Measurements from ENCODE around the gene PKN1.
"Not testable (repeated sequence)": the region's sequence is repeated elsewhere in the genome, so short reads cannot be mapped to it uniquely, and the experiment has no call there.

- TF ChIP-seq, protein P1, sequence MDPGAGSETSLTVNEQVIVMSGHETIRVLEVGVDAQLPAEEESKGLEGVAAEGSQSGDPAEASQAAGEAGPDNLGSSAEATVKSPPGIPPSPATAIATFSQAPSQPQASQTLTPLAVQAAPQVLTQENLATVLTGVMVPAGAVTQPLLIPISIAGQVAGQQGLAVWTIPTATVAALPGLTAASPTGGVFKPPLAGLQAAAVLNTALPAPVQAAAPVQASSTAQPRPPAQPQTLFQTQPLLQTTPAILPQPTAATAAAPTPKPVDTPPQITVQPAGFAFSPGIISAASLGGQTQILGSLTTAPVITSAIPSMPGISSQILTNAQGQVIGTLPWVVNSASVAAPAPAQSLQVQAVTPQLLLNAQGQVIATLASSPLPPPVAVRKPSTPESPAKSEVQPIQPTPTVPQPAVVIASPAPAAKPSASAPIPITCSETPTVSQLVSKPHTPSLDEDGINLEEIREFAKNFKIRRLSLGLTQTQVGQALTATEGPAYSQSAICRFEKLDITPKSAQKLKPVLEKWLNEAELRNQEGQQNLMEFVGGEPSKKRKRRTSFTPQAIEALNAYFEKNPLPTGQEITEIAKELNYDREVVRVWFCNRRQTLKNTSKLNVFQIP (CRISPR knock-in tag; IDR thresholded peaks at IDR 0.05; ENCODE audit: borderline replicate concordance, low read depth): not testable (repeated sequence)
- not testable (repeated sequence) for TF ChIP-seq ZFP30 (CRISPR knock-in tag; IDR thresholded peaks at IDR 0.05); SNAI2 (CRISPR knock-in tag; IDR thresholded peaks at IDR 0.05); PATZ1 (CRISPR knock-in tag; IDR thresholded peaks at IDR 0.05; ENCODE audit: borderline replicate concordance); ZC3H10 (CRISPR knock-in tag; IDR thresholded peaks at IDR 0.05)
- TF ChIP-seq, protein P2, sequence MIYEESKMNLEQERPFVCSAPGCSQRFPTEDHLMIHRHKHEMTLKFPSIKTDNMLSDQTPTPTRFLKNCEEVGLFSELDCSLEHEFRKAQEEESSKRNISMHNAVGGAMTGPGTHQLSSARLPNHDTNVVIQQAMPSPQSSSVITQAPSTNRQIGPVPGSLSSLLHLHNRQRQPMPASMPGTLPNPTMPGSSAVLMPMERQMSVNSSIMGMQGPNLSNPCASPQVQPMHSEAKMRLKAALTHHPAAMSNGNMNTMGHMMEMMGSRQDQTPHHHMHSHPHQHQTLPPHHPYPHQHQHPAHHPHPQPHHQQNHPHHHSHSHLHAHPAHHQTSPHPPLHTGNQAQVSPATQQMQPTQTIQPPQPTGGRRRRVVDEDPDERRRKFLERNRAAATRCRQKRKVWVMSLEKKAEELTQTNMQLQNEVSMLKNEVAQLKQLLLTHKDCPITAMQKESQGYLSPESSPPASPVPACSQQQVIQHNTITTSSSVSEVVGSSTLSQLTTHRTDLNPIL (CRISPR knock-in tag; IDR thresholded peaks at IDR 0.05; ENCODE audit: low read depth): not testable (repeated sequence)
- TF ChIP-seq, protein P3, sequence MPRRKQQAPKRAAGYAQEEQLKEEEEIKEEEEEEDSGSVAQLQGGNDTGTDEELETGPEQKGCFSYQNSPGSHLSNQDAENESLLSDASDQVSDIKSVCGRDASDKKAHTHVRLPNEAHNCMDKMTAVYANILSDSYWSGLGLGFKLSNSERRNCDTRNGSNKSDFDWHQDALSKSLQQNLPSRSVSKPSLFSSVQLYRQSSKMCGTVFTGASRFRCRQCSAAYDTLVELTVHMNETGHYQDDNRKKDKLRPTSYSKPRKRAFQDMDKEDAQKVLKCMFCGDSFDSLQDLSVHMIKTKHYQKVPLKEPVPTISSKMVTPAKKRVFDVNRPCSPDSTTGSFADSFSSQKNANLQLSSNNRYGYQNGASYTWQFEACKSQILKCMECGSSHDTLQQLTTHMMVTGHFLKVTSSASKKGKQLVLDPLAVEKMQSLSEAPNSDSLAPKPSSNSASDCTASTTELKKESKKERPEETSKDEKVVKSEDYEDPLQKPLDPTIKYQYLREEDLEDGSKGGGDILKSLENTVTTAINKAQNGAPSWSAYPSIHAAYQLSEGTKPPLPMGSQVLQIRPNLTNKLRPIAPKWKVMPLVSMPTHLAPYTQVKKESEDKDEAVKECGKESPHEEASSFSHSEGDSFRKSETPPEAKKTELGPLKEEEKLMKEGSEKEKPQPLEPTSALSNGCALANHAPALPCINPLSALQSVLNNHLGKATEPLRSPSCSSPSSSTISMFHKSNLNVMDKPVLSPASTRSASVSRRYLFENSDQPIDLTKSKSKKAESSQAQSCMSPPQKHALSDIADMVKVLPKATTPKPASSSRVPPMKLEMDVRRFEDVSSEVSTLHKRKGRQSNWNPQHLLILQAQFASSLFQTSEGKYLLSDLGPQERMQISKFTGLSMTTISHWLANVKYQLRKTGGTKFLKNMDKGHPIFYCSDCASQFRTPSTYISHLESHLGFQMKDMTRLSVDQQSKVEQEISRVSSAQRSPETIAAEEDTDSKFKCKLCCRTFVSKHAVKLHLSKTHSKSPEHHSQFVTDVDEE (CRISPR knock-in tag; IDR thresholded peaks at IDR 0.05): not testable (repeated sequence)
These were observed 35.9 kb upstream of the PKN1 start for GRCh38 chr19:14397168-14397567.
